ENCODE results near the gene ATXN1.
"Not testable (repeated sequence)": the region's sequence is repeated elsewhere in the genome, so short reads cannot be mapped to it uniquely, and the experiment has no call there.

The ATXN1 gene

DNA sequence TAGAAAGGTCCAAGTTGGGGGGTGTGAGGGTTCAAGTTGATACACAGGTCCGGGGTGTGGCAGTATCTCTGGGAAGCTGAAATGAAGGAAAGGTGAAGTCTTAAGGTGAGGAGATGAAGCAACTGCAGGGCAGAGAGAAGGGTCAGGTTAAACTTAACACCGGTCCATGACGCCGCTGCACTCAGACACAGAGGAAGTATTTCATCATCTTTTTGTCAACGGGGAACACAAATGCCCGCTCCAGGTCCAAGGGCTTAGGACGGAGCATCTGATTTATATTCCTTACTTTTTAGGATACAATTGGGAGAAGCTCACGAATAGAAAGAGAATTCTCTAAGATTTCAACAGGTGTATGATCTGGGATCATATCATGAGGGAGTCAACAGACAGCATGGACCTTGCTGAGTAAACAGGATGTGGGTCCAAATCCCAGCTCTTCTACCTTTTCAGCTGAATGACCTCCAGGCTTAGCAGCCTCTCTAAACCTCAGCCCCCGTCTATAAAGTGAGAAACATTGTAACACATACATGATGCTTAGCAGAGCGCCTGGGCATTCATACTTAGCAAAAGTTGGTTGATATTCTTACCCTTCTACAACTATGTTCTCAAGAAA, 197.5 kb downstream of the ATXN1 start:
- FAIRE-seq: no peak

DNA sequence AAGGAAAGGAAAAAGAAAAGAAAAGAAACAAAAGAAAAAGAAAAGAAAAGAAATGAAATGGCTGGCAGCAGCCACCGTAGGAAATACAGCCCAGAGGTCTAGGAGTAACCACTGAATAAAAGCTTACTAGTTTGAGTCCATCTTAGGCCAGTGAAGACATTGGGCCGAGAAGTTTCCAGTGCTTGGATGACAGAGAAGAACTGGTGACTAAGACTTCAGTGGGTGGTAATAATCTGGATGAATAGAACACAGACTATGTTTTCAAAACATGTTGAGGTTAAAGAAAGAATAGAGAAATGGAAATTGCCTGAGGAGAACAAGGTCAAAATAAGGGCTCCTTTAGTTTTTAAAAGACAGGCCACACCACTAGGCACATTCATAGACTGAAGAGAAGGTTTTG, 198.8 kb downstream of the ATXN1 start:
- no peak for FAIRE-seq

DNA sequence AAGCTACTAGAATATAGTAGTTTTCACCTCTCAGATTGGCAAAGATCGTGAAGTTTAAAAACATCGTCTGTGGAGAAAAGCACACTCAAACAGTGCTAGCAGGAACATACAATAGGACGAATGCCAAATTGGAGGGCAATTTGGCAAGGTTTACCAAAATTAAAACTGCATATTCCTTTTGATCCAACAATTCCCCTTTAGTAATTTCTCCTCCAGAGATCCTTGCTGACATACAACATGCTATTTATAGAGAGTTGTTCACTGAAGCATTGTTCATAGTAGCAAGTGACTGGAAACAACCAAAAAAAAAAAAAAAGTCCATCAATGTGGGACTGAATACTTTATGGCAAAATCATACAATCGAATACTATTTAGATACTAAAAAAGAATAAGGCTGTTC, 202.2 kb downstream of the ATXN1 start:
- no peak for FAIRE-seq

- FAIRE-seq: no peak
These were observed 205.7 kb downstream of the ATXN1 start for GRCh38 chr6:16555550-16555949.

GRCh38 chr6:16553531-16553930, 207.7 kb downstream of the ATXN1 start:
- no peak for FAIRE-seq

DNA sequence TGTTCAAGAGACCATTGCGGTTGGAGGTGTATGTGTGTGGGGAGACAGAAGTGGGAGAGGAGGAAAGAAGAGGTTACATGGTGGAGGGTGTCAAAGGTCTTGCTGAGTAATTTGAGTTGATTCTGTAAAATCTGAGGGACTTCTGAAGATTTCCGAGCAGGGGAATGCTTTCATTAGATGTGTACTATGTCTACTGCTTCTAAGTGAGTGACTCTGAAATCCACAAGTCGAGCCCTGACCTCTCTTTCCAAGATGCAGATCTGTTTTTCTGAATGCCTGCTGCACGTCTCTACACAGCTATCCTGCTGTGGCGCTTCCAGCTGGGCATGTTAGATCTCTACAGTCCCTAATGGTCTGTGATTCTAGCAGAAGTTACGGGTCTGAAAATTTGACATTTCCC, 209.8 kb downstream of the ATXN1 start:
- FAIRE-seq: no peak

GRCh38 chr6:16548121-16548520, 213.1 kb downstream of the ATXN1 start:
- no peak for FAIRE-seq

- no peak for FAIRE-seq
These were observed 213.7 kb downstream of the ATXN1 start for GRCh38 chr6:16547587-16547986.

DNA sequence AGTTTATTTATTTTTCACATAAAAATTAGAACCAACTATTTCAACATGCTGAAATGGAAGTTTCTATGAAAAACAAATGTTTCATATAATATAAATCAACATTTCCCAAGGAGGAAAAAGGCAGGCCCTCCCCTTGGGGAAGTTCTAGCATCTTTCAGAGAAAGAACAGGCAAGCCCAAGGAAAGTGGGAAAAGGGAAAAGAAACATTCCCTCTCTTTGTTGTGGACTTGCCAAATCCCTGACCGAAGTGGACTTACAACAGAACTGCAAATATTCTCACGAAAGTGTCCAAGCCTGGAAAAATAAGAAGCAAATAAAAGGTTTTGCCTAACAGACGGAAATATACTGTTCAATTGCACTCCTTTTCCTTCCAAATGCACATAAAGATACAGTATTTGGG, 214.4 kb downstream of the ATXN1 start:
- FAIRE-seq: no peak

DNA sequence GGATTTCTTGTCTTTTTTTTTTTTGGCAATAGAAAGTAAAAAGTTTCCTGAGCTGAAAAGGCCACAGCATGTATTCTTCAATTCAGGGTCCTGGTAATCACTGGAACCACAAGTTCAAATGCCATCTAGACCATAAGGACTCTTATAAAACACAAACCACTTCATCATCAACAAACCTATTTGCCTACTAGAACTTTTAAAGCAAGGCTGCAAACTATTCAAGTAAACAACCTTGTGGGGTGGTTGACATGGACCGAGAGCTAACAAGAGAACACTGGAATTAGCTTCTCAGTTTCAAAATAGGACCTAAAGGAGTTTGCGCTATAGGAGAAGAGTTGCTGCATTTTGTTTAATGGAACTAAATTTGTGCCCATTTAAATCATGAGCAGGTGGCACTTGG, 215.9 kb downstream of the ATXN1 start:
- FAIRE-seq: no peak

DNA sequence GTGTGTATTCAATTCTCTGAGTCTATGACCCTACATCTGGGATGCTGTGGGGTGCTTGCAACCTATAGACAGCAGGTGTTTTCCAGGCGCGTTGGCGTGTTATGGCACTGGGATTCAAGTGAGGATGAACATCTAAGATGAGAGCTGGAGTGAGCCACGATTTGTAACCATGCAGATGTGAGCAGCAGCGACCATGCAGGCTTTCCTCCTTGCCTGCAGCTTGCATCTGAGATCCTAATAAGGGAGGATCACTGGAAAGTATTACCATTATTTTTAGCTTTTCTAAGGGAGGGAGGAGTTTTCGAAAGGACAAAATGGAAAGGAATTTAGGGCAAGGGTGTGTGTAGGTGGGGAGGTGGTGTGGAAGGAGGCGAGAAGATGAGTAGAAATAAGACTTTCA, 216.7 kb downstream of the ATXN1 start:
- no peak for FAIRE-seq

DNA sequence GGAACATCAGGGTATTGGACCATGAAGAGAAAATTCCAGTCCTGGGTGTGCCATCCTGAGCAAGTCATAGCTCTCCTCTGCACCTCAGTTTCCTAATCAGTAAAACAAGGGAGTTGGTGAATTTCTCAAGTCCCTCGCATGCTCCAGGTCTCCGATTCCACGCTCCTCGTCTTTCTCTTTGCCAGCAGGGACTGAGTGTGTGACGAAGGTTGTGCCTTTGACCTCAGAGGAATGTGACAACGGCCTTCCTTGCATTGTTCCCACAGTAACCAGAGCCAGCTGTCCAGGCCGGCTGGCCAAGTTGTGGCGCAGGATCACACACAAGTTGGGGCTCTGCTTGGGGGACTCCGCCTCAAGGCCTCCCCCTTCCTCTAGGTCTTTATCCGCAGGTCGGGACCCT, 217.3 kb downstream of the ATXN1 start:
- FAIRE-seq: no peak

DNA sequence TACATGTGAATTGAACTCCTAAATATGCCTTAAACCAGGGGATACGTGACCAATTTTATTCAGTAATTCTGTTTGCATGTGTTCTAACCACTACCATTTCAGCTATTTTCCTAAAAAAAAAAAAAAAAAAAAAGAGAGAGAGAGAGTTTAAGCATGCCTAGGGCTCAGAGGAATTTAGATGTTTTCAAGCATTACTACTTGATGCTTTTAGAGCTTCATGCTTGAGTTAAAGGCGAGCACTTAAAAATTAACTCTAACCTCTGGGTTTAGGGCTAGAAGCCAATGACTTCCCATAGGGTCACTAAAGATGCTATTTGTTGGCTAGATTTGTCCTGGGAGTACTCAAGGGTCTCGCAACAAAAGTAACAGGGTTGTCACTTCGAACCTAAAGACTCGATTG, 217.7 kb downstream of the ATXN1 start:
- no peak for FAIRE-seq

DNA sequence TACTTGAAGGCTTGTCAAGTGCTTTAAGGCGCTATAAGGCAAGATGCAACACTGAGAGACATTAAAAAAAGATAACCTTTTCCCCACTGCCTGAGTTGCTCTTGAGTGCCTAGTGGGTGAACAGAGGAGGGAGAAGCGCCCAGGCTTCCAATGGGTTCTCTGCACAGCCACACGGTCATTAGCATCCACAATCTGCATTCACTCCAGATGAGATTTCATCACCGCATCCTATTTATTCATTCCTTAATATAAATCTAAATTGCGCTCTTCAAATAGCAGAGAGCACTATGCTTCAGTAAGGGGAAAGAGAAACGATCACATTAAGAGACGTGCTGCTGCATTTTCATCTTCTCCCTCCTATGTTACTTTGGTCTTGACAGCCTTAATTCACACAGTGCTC, 219.2 kb downstream of the ATXN1 start:
- FAIRE-seq: no peak

- no peak for FAIRE-seq
These were observed 220.2 kb downstream of the ATXN1 start for GRCh38 chr6:16540804-16541752.

DNA sequence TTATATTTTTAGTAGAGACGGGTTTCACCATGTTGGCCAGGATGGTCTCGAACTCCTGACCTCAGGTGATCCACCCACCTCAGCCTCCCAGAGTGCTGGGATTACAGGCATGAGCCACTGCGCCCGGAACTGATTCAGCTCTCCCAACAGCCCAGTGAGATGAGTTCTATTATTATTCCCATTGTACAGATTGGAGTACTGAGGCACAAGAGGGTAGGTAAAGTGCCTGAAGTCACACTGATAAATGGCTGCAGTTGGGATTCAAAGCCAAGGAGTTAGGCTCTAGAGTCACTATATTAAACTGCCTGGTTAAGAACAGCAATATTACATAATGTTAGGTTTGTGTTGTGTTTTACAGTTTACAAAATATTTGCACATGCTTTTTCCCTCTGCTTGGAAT, 220.9 kb downstream of the ATXN1 start:
- not testable (repeated sequence) for FAIRE-seq

DNA sequence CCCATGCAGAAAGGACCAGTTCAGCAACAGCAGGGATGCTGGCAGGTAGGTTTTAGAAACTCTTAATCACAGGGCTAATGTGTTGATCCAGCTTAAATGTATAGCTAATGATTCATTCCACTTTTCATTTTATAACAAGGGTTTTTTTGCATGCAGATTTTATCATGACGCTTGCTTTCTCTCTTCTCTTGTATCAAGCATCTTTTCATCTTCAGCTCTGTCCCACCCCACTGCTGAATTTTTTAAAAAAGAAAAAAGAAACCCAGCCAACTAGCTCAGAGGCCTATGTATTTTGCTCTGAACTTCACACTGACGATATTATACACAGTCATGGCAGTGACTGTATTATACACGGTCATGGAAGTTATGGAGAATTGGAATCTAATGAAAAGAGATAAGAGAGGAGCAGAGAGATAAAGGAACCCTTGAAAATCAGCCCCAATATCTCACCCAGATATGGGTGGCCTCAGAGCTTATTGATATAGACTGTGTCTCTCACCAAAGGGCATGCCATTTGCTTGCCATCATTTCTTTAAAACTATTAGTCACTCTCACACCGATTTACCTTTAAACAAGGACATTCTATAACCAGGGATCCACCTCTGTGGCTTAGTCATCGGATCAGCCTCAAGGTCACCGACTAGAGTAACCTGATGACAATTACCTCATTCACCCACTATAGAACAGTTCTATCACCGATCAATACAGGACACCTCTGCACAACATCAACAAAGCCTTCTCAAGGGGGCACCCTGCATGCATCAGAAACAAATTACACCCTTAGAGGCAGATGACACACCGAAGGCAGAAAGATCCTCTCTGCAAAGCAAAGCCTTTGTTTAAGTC, 222.0 kb downstream of the ATXN1 start:
- no peak for FAIRE-seq

DNA sequence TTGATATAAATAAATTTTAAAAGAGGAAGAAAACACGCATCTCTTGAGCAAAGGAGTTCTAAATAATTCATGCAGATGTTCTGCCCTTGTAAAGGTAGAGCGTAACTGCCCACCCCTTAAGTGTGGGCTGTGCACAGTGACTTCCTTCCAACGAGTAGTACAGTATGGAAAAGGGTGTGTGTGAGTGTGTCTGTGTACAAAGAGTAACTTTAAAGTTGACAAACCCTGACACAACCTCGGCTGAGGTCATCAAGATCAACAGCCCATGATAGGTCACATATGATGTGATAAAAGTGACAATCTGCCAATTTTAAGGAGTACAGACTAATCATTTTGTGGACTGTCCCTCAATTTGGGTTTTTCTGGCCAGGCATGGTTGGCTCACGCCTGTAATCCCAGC, 225.7 kb downstream of the ATXN1 start:
- FAIRE-seq: no peak

DNA sequence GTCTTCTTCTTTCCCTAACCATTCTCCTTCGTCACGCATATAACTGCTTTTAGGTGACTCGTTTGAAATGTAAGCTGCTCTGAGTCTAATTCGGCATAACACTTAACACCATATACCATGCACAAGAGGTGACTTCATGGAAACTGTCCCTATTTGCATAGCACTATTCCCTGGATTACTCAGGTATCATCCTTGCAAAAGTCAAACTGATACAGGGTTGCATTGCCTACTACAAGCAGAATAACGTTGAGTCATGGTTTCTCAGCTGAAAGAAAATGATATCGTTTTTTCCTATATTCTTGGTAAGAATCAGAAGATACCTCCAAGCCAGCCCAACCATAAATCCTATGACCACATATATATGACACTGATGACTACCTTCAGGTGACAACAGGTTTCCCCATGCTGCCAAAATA, 227.5 kb downstream of the ATXN1 start:
- no peak for FAIRE-seq

DNA sequence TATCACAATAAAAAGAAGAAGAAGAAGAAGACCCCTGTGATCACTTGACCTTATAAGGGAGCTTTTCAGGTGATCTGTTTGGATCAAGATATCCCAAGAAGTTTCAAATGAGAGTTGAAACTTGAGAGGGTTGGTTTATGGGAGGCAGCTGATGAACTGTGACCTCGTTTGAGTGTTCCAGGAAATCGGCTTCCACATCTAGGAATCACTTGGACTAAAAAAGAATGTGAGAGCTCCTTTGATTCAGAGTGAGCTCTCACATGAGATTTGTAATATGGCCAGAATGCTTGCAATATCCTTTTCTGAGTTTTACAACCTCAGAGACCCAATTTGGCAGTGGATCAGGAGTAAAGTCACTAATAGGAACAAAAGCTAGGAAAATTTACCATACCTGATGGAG, 228.1 kb downstream of the ATXN1 start:
- no peak for FAIRE-seq

- no peak for FAIRE-seq
These were observed 233.6 kb downstream of the ATXN1 start for GRCh38 chr6:16527691-16528090.

DNA sequence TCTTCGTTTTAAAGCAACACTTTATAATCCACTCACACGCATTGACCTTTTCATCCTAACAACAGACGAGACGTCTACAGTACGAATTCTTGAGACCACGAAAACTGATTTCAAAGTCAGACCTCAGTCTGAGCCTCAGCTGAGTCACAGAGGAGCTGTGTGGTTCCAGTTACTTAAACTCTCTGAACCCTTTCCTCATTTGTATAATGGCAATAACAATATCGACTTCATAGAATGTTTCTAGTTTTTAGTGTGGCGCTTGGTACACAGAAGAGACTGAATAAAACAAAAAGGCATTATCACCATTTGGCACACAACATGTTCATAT, 236.9 kb downstream of the ATXN1 start:
- no peak for FAIRE-seq

GRCh38 chr6:16523606-16524379, 237.5 kb downstream of the ATXN1 start:
- no peak for FAIRE-seq

Measured in colon (tissue), 2 donors.